Keratinocyte (primary cell): Measurements from ENCODE around the gene CD2. TPM values are rescaled to one million over a fixed set of nuclear protein-coding genes. Genes with fewer than 3 reads are reported as not detected.

Experiments
- DNase-seq: peaks from one replicate; pipeline ENCODE4 v3.0.0-alpha.2; 2011; ENCODE audit warnings: low read depth, missing footprints, low spot score
- FAIRE-seq: peaks from 2 replicates; lab custom pipeline; 2011; peaks lifted over from hg19 to GRCh38; lab: Jason Lieb, UNC
- H2AFZ ChIP-seq: 2 replicates; pipeline ENCODE4 v1.6.0; 2012; ENCODE audit warnings: low read length, control low read depth, inconsistent platforms; ENCODE audit not compliant: control insufficient read depth
- H3K27ac ChIP-seq: 2 replicates; pipeline ENCODE4 v1.5.1; 2011; ENCODE audit warnings: low read length; ENCODE audit not compliant: control insufficient read depth, insufficient read depth
- H3K27me3 ChIP-seq: 3 replicates; pipeline ENCODE4 v1.6.0; 2011; ENCODE audit warnings: low read length; ENCODE audit not compliant: control insufficient read depth, insufficient read depth; ENCODE audit errors: extremely low read depth
- H3K36me3 ChIP-seq, 2 experiments: 2 replicates in 1 of 2; 3 replicates in 1 of 2; pipeline ENCODE4 v1.5.1; 2011; ENCODE audit warnings: low read length in 2 of 2, mild to moderate bottlenecking in 1 of 2; ENCODE audit not compliant: control insufficient read depth in 2 of 2, insufficient read depth in 2 of 2; ENCODE audit errors: extremely low read depth in 1 of 2
- H3K4me1 ChIP-seq: 3 replicates; pipeline ENCODE4 v1.5.1; 2011; ENCODE audit warnings: low read length; ENCODE audit not compliant: control insufficient read depth, insufficient read depth; ENCODE audit errors: extremely low read depth
- H3K4me2 ChIP-seq: 3 replicates; pipeline ENCODE4 v1.6.0; 2011; ENCODE audit warnings: low read depth, low read length; ENCODE audit not compliant: control insufficient read depth, insufficient read depth; ENCODE audit errors: extremely low read depth
- H3K4me3 ChIP-seq, 3 experiments: fragments of 200-600 bp in 1 of 3; sonication (generic) in 1 of 3; 2 replicates in 2 of 3; 3 replicates in 1 of 3; pipeline ENCODE4 v1.5.1; 2011 to 2016; ENCODE audit warnings: low read length in 3 of 3, mild to moderate bottlenecking in 3 of 3, control low read depth in 2 of 3, inconsistent platforms in 1 of 3, low read depth in 1 of 3, mixed read lengths in 1 of 3, mixed run types in 1 of 3, moderate library complexity in 1 of 3; ENCODE audit not compliant: control insufficient read depth in 2 of 3, insufficient read depth in 2 of 3; ENCODE audit errors: extremely low read depth in 1 of 3
- H3K79me2 ChIP-seq: 2 replicates; pipeline ENCODE4 v1.6.0; 2012; ENCODE audit warnings: low read length; ENCODE audit not compliant: control insufficient read depth, insufficient read depth
- H3K9ac ChIP-seq: 3 replicates; pipeline ENCODE4 v1.6.0; 2011; ENCODE audit warnings: low read length; ENCODE audit not compliant: control insufficient read depth, insufficient read depth; ENCODE audit errors: extremely low read depth
- H3K9me1 ChIP-seq: 3 replicates; pipeline ENCODE4 v1.6.0; 2011; ENCODE audit warnings: low read length; ENCODE audit not compliant: control insufficient read depth, insufficient read depth; ENCODE audit errors: extremely low read depth
- H3K9me3 ChIP-seq: 2 replicates; pipeline ENCODE4 v1.5.1; 2012; ENCODE audit warnings: low read depth, low read length; ENCODE audit not compliant: control insufficient read depth
- H4K20me1 ChIP-seq: 3 replicates; pipeline ENCODE4 v1.6.0; 2011; ENCODE audit warnings: low read length; ENCODE audit not compliant: control insufficient read depth, insufficient read depth; ENCODE audit errors: extremely low read depth
- EZH2 ChIP-seq: IDR thresholded peaks from one replicate; pipeline ENCODE4 v1.6.1; 2012; ENCODE audit warnings: inconsistent platforms, mild to moderate bottlenecking, low read length, moderate library complexity
- dilution Hi-C: fragments of 300-500 bp; cut with MboI; formaldehyde crosslinking; loops from one replicate; pipeline ENCODE4 v1.7.0; 2020; ENCODE audit warnings: low sequenced_read_pairs; ENCODE audit not compliant: extremely low pct_ligation_motif_present
- polyA plus RNA-seq, 5 experiments: library from polyadenylated mRNA; depleted of rRNA in 3 of 5; stranded (reverse) in 3 of 5; stranded (forward) in 1 of 5; unstranded in 1 of 5; fragments of >200 nt; gene quantifications; 1 replicate in 1 of 5; 2 replicates in 3 of 5; 3 replicates in 1 of 5; pipeline versions ENCODE4 v1.2.1 to v1.2.3, GENCODE V29; 2011 to 2012; ENCODE audit warnings: missing spikeins in 2 of 5, low read depth in 1 of 5, low replicate concordance in 1 of 5
- TF ChIP-seq, protein P1 (sequence below), 3 experiments: IDR thresholded peaks in 1 of 3; conservative IDR thresholded peaks in 1 of 3; optimal IDR thresholded peaks in 1 of 3; 2 replicates in 2 of 3; 3 replicates in 1 of 3; pipeline versions ENCODE3 to v1.5.1; 2011; ENCODE audit warnings: low read length in 3 of 3, mild to moderate bottlenecking in 3 of 3, moderate library complexity in 2 of 3, control low read depth in 1 of 3, inconsistent platforms in 1 of 3; ENCODE audit not compliant: insufficient read depth in 2 of 3; ENCODE audit errors: extremely low read depth in 1 of 3

CD2 gene
- polyA plus RNA-seq, 1 donor (not counting 4 experiments of a cell fraction or from before 2014, with no cell fraction given), result not detected

DNA sequence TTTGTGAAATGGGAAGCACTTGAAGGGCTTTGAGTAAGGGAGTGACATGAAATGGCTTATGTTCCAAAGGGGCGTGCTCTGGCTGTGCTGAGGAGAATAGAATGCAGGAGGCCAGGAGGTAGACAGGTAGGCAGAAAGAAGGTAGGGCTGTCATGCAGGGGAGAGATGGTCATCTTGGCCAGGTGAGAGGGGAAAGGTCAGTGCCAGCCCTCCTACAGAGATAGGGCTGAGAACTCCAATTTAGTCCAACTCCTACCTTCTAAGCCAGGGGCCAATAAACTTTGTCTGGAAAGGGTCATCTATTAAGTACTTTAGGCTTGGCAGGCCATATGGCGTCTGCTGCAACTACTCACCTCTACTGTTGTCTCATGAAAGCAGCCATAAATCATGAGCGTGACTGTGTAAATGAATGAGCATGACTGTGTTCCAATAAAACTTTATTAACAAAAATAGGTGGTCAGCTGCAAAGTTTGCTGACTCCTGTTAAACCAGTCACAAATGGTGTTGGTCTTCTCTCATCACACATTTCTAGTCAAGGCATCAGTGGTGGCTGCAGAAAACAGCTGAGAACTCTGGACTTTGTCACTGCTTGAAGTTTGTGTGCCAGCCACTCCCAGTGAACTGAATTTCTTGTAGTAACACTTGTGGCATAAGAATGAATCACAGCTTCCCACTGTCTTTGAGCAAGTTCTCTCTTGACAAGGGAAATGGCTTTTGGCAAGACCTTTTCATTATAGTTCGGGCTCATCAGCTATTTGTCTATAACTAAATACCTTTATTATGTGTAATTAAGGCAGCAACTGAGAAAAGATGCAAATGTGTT lies 32.0 kb upstream of the CD2 start:
- dilution Hi-C loops, result no loop called here
- H3K27me3 ChIP-seq, result no peaks in the 10 kb centered on the region
- peak; percentile 80 for FAIRE-seq
- peak overlapping the region; percentile 32 for H2AFZ ChIP-seq
- no peaks in the 10 kb centered on the region for H3K36me3 ChIP-seq
- H3K9me1 ChIP-seq, result no peaks in the 10 kb centered on the region
- H3K4me1 ChIP-seq, result peaks cover 40% of the 10 kb centered on the region
- peak overlapping the region; percentile 72 for H3K27ac ChIP-seq
- no peak overlapping the region for H3K9ac ChIP-seq
- no peak overlapping the region for H3K4me3 ChIP-seq
- H3K4me2 ChIP-seq, result peak overlapping the region; percentile 67
- H3K9me3 ChIP-seq, result no peaks in the 10 kb centered on the region
- H4K20me1 ChIP-seq, result no peaks in the 10 kb centered on the region
- TF ChIP-seq, protein P1, sequence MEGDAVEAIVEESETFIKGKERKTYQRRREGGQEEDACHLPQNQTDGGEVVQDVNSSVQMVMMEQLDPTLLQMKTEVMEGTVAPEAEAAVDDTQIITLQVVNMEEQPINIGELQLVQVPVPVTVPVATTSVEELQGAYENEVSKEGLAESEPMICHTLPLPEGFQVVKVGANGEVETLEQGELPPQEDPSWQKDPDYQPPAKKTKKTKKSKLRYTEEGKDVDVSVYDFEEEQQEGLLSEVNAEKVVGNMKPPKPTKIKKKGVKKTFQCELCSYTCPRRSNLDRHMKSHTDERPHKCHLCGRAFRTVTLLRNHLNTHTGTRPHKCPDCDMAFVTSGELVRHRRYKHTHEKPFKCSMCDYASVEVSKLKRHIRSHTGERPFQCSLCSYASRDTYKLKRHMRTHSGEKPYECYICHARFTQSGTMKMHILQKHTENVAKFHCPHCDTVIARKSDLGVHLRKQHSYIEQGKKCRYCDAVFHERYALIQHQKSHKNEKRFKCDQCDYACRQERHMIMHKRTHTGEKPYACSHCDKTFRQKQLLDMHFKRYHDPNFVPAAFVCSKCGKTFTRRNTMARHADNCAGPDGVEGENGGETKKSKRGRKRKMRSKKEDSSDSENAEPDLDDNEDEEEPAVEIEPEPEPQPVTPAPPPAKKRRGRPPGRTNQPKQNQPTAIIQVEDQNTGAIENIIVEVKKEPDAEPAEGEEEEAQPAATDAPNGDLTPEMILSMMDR (optimal IDR thresholded peaks at IDR 0.05 in 1 of 3, IDR thresholded peaks at IDR 0.05 in 1 of 3, conservative IDR thresholded peaks at IDR 0.05 in 1 of 3; ENCODE audit: extremely low read depth in 1 of 3, insufficient read depth in 2 of 3, low read length in 3 of 3), result no peak
- no peak for TF ChIP-seq EZH2
- no peak for DNase-seq
- no peaks in the 10 kb centered on the region for H3K79me2 ChIP-seq

- Histone ChIP-seq H3K27me3 (no peaks in the 10 kb centered on the region), H3K27ac (no peak overlapping the region), H4K20me1 (no peaks in the 10 kb centered on the region), H3K9ac (no peak overlapping the region), H3K36me3 (no peaks in the 10 kb centered on the region), H3K9me1 (no peaks in the 10 kb centered on the region), H3K4me2 (no peak overlapping the region), H2AFZ (no peak overlapping the region), H3K79me2 (no peaks in the 10 kb centered on the region), H3K4me1 (peaks cover 38% of the 10 kb centered on the region), H3K9me3 (no peaks in the 10 kb centered on the region), H3K4me3 (no peak overlapping the region)
- DNase-seq (no peak), FAIRE-seq (no peak)
- dilution Hi-C loops, result no loop called here
- TF ChIP-seq EZH2, result no peak
- TF ChIP-seq, protein P1 (optimal IDR thresholded peaks at IDR 0.05 in 1 of 3, IDR thresholded peaks at IDR 0.05 in 1 of 3, conservative IDR thresholded peaks at IDR 0.05 in 1 of 3; ENCODE audit: extremely low read depth in 1 of 3, insufficient read depth in 2 of 3, low read length in 3 of 3), result peak in 2 of 3 experiments; percentile 64 to 72
Measured at GRCh38 chr1:116724765-116725375, 29.4 kb upstream of the CD2 start.
